GM18907 (cell line): ENCODE data around the gene SRI.
"Not testable (repeated sequence)": the region's sequence is repeated elsewhere in the genome, so short reads cannot be mapped to it uniquely, and the experiment has no call there.

Source experiments
- ATAC-seq: cut with Tn5 transposase; IDR thresholded peaks from one replicate; pipeline ENCODE4 v1.9.1; 2021; ENCODE audit warnings: mild to moderate bottlenecking, moderate library complexity; ENCODE audit not compliant: unreplicated experiment

The SRI gene

GRCh38 chr7:88184848-88185304 is 35.0 kb downstream of the SRI start:
- ATAC-seq: no peak

- ATAC-seq: no peak
Measured at GRCh38 chr7:88183051-88183450, 36.8 kb downstream of the SRI start.

- ATAC-seq: no peak
Measured at GRCh38 chr7:88176190-88176589, 43.6 kb downstream of the SRI start.

GRCh38 chr7:88172842-88173241 is 47.0 kb downstream of the SRI start:
- peak; percentile 53 for ATAC-seq

- ATAC-seq: no peak
Measured at GRCh38 chr7:88169717-88170320, 50.0 kb downstream of the SRI start.

- no peak for ATAC-seq
Measured at GRCh38 chr7:88167721-88168120, 52.1 kb downstream of the SRI start.

GRCh38 chr7:88167223-88167622 is 52.6 kb downstream of the SRI start:
- no peak for ATAC-seq

- ATAC-seq: no peak
Measured at GRCh38 chr7:88165697-88166096, 54.1 kb downstream of the SRI start.

GRCh38 chr7:88159741-88160140 is 60.1 kb downstream of the SRI start:
- not testable (repeated sequence) for ATAC-seq

GRCh38 chr7:88156356-88156755 is 63.5 kb downstream of the SRI start:
- ATAC-seq: no peak

- ATAC-seq: no peak
Measured at GRCh38 chr7:88155756-88156155, 64.1 kb downstream of the SRI start.
